Dendritic cell treated with granulocyte-macrophage colony-stimulating factor and Interleukin-4, amounts not matched to agents 40 ng/mL and 50 ng/mL, for 4 days (primary cell): ENCODE results near the gene TMEM109.
"Not testable (repeated sequence)": the region's sequence is repeated elsewhere in the genome, so short reads cannot be mapped to it uniquely, and the experiment has no call there.

ENCODE experiments used
- H3K27ac Mint-ChIP-seq: one replicate; pipeline ENCODE4 v1.8.0; 2022; ENCODE audit warnings: mild to moderate bottlenecking, mixed read lengths
- H3K27me3 Mint-ChIP-seq: one replicate; pipeline ENCODE4 v1.8.0; 2022; ENCODE audit warnings: mild to moderate bottlenecking, mixed read lengths
- H3K36me3 Mint-ChIP-seq: one replicate; pipeline ENCODE4 v1.8.0; 2022; ENCODE audit warnings: low read depth, mixed read lengths
- H3K4me1 Mint-ChIP-seq: one replicate; pipeline ENCODE4 v1.8.0; 2022; ENCODE audit warnings: low read depth, mixed read lengths
- H3K4me3 Mint-ChIP-seq: one replicate; pipeline ENCODE4 v1.8.0; 2022; ENCODE audit warnings: mild to moderate bottlenecking, moderate library complexity, mixed read lengths
- H3K9me3 Mint-ChIP-seq: one replicate; pipeline ENCODE4 v1.8.0; 2022; ENCODE audit warnings: mixed read lengths
- intact Hi-C: fragments of 100-400 bp; cut with micrococcal nuclease; formaldehyde crosslinking; loops from one replicate; pipeline ENCODE4 v1.15.0; 2022

Gene TMEM109

DNA sequence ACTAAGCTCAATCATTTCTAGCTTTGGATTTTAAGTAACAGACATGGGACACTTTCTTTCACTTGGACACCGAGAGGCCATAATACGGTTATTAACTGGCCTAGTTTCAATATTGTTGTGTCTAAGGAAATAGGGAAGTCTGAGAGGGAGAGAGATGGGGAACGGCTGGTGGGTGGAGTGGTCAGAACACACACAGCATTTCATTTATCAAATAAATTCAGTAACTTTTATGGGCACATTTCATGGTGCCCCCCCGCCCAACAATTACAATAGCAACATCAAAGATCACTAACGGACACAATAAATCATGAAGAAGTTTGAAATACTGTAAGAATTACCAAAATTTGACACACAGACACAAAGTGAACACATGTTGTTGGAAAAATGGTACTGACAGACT is 18.3 kb upstream of the TMEM109 start:
- Mint-ChIP-seq H3K9me3 (no peaks in the 10 kb centered on the region), H3K27me3 (no peaks in the 10 kb centered on the region), H3K27ac (peak overlapping the region; percentile 86), H3K4me1 (peaks cover 33% of the 10 kb centered on the region), H3K4me3 (peak overlapping the region; percentile 44), H3K36me3 (peaks cover 95% of the 10 kb centered on the region)
- intact Hi-C loops: no loop called here

DNA sequence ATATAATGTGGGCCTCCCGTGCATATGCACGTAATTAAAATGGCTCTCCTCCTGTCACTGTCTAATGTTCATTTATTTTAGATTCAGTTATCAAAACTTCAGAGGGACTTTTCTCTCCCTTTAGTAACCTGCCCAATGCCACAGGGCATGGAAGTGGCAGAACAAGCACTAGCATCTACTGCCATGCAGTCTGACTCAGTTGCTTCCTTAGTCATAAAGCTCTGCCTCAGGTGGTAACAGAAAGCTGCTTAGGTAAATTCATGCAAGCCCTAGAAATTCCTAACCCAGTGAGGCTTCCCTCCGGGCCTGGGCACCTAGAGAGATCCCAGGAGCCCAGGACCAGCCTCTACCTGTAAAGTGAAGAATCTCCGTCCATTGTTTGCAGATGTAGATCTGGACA is 16.5 kb upstream of the TMEM109 start:
- Mint-ChIP-seq H3K27ac (peak overlapping the region; percentile 38), H3K4me3 (no peak overlapping the region), H3K27me3 (no peaks in the 10 kb centered on the region), H3K4me1 (peaks cover 25% of the 10 kb centered on the region), H3K36me3 (peaks cover 93% of the 10 kb centered on the region), H3K9me3 (no peaks in the 10 kb centered on the region)
- intact Hi-C loops: no loop called here

DNA sequence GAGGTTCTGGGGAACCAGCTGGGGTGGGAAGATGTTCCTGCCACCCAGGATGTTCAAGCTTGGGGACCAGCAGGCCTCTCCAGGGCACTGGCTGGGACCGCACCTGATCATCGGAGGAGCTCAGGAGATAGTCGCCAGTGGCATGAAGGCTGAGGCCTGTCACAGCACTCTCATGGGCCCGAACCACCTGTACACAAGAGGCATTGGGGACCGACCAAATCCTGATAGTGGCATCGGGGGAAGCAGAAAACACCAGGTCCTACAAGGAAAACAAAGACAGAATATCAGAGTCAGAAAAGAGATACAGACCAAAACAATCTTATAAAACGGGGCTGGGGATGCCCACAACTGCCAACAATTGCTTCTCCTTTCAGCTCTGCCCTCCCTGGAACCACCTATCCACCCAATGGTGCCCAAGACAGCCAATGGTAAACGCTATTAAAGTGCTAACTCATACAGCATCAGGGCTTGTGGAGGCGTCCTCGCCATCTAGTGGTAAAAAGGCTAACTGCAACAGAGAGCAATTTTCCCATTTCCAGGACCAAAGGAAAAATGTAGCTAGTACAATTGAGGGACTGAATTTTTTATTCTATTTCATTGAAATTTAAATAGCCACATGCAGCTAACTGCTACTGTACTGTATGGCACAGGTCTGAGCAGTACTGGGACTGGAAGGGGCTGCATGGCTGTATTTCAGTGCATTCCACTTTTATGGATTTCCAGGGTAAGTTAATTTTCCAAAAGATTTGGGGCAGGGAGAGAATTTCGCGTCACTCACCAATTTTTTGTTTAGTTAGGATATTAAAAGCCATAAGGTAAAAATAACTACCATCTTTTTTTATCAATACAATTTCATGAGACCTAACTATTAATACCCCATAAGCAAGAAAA is 14.7 kb upstream of the TMEM109 start:
- Mint-ChIP-seq H3K27me3 (no peaks in the 10 kb centered on the region), H3K4me3 (no peak overlapping the region), H3K4me1 (peaks cover 34% of the 10 kb centered on the region), H3K27ac (peak overlapping the region; percentile 38), H3K36me3 (peaks cover 92% of the 10 kb centered on the region), H3K9me3 (no peaks in the 10 kb centered on the region)
- intact Hi-C loops: loop anchor here (2.0 kb wide), 1 partner anchor 68 kb away; no protein-coding TSS in a partner anchor

DNA sequence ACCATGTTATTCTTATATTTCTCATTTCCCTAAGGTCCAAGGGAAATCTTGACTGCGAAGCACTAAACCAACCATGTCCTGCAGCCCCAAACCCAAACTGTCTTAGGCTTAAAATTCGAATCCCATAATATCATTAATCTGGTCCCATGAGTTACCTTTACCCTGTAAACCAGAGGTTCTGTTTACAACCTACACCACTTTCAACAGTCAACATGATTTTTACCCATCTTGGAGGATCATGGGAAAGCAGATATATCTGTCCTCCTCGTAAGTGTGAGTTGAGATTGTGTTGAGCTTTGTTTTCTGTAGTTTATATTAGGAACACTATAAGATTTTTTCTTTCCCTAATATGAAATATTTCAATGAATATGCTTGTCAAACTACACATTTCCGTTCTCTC is 14.0 kb upstream of the TMEM109 start:
- no peak overlapping the region for H3K27ac Mint-ChIP-seq
- no peaks in the 10 kb centered on the region for H3K27me3 Mint-ChIP-seq
- H3K4me1 Mint-ChIP-seq: peaks cover 39% of the 10 kb centered on the region
- no peak overlapping the region for H3K4me3 Mint-ChIP-seq
- H3K36me3 Mint-ChIP-seq: peaks cover 85% of the 10 kb centered on the region
- no peaks in the 10 kb centered on the region for H3K9me3 Mint-ChIP-seq
- intact Hi-C loops: loop anchor here (2.0 kb wide), 1 partner anchor 69 kb away; no protein-coding TSS in a partner anchor

DNA sequence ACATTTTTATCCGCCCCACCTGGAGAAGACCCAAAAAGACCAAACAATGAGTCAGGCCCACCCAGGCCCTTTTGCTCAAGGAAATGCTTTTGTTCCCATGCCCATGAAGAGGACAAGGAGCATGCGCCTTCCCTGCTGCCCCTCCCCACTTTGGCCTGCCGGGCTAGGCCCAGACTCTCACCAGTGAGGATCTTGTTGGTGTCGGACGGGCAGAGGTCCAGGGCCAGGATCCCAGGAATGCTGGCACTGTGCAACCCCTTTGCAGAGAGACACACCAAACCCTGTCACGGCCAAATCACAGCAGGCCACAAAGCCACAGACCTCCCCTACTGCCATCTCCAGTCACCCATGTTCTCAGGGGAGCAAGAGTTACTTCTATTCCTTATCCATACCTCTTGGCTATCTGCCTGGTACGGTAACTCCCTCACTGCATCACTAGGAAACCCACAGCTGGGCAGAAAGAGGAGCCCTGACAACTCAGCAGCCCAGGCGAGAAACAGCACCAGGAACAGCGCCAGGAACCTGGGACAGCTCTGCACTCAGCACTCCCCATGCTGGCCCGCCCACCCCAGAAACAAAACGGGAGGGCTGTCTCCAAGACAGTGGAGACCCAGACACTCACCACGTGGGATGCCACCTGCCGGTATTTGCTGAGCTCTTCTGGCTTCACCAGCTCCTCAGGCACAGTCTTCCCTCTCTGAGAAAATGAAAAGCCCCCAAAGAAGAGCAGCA is 13.1 kb upstream of the TMEM109 start:
- Mint-ChIP-seq H3K27me3 (no peaks in the 10 kb centered on the region), H3K36me3 (peaks cover 76% of the 10 kb centered on the region), H3K9me3 (no peaks in the 10 kb centered on the region), H3K4me3 (no peak overlapping the region), H3K4me1 (peaks cover 38% of the 10 kb centered on the region), H3K27ac (no peak overlapping the region)
- intact Hi-C loops: no loop called here

DNA sequence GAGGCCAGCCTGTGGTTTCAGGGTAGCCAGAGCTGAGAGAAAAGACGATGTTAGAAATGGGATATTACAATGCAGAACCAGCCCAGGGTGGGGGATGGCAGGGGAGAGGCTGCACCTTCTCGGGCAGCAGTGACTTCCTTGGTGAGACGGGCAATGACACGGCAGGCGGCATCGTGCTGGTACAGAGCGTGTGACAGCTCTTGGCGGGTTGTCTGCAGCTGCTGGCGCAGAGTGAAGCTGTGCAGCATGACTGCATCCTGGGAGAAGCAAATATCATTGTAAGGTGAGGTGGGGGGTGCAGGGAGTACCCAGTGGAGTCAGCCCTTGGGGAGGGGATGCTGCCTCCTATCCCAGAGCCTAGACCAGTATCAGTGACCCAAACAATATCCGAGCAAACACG is 11.3 kb upstream of the TMEM109 start:
- Mint-ChIP-seq H3K4me3 (no peak overlapping the region), H3K9me3 (no peaks in the 10 kb centered on the region), H3K36me3 (peaks cover 68% of the 10 kb centered on the region), H3K27ac (no peak overlapping the region), H3K27me3 (no peaks in the 10 kb centered on the region), H3K4me1 (peaks cover 43% of the 10 kb centered on the region)
- intact Hi-C loops: no loop called here

DNA sequence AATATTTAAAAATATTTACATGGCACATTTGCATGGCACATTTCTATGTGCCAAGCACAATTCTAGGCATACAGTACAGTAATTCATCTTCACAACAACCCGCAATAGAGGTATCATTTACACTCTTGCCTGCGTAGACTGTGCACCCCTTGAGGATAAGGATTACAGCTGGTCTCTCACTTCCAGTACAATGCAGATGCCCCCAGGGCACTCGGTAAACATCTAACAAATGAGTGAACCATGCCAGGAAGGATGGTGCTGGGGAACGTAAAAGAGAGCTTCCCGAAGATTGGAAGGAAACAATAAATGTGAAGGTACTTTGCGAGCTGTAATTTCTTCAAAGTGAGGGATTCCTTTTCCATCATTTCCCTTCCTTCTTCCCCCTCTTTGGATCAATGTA is 8.9 kb upstream of the TMEM109 start:
- H3K4me1 Mint-ChIP-seq: peaks cover 62% of the 10 kb centered on the region
- peak overlapping the region; percentile 96 for H3K4me3 Mint-ChIP-seq
- peak overlapping the region; percentile 91 for H3K27ac Mint-ChIP-seq
- H3K36me3 Mint-ChIP-seq: peaks cover 56% of the 10 kb centered on the region
- no peaks in the 10 kb centered on the region for H3K27me3 Mint-ChIP-seq
- intact Hi-C loops: no loop called here
- peaks cover 17% of the 10 kb centered on the region for H3K9me3 Mint-ChIP-seq

DNA sequence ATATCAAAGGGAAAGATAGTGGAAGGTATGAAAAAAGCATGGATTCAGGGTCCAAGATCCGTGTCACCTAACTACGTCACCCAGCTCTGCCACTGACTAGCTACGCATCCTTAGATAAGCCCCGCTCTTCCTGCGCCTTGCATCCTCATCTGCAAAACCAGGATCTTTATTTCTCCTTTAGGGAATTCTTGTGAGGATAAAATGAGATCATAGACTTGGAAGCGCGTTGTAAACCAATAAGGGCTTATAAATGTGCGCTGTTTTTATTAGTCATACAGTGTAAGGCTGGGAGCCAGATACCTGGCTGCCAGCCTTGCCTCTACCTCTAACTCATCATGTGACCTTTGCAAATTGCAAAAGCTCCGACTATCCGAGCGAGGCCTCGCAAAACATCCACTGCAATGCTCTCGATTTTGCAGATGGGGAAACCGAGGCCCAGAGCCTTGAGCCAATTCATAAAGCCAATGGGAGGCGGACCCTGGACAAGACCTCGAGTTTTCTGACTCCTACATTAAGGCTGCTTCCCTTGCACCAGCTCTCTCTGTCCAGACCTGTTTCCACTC is 8.3 kb upstream of the TMEM109 start:
- Mint-ChIP-seq H3K4me3 (peak overlapping the region; percentile 96), H3K27me3 (no peaks in the 10 kb centered on the region), H3K27ac (peak overlapping the region; percentile 91), H3K4me1 (peaks cover 68% of the 10 kb centered on the region), H3K9me3 (peaks cover 17% of the 10 kb centered on the region), H3K36me3 (peaks cover 50% of the 10 kb centered on the region)
- intact Hi-C loops: no loop called here

DNA sequence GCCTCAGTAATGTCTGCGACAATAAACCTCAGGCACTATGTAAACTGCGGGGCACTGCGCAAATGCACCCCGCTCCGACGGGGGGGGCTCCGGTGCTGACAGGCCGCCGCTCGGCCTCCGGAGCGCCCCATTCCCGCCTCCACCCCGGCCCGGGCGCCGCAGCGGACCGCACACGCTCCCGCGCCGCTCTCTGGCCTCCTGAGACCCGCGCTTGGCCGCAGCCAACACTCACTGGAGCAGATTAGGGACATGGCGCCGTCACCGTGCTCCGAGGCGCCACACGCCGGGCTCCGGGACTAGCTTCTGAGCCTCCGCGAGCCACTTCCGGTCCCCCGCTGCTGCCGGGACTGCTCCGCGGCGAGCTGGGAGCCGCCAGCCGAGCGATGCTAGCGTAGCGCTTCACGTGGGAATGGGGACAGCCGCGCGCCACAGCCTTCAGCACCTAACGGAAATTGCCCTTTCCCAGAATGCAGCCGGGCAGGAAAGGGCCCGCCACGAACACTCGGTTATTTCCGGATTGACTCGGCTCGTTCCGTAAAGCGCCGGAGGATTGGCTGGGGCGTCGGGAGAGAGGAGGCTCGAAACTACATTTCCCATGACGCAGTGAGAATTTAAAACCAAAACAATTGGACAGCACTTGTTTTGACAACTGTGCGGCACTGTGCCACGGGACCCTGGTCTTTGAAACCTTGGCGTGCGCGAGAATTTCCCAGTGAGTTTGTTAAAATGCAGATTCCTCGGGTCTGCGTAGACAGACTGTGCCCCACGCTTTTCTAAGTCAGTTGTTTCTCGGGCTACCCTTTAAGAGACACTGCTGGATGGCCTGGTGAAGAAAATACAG is 7.6 kb upstream of the TMEM109 start, which contains the start of gene PRPF19:
TSS of gene PRPF19 (minus strand) at position 454 of the 841 bp plus-strand sequence. CDS start at position 251, 203 bp downstream.
- Mint-ChIP-seq H3K27me3 (no peaks in the 10 kb centered on the region), H3K9me3 (peaks cover 17% of the 10 kb centered on the region), H3K27ac (peak within 1 kb of the TSS; percentile 91), H3K4me3 (peak within 1 kb of the TSS; percentile 96), H3K4me1 (peaks cover 75% of the 10 kb centered on the region), H3K36me3 (peaks cover 43% of the 10 kb centered on the region)
- intact Hi-C loops: no loop called here

DNA sequence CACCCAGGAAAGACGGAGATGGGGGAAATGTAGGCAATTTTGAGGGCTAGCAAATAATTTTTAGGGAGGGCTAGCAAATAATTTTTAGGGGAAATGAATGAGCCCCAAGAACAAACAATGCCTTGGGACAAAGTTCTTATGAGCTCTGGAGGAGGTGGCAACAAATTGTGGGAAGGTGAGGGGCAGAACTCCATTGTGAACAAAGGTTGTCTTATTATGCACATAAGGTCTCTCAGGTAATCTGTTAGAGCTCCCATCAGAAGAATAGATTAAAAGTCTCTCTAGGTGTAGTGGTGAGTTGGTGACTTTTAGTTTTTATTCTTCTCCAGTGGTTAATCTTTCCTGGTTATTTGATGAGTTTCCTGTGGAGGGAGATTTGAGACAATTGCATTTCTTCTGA is 5.2 kb upstream of the TMEM109 start:
- intact Hi-C loops: no loop called here
- no peak overlapping the region for H3K4me3 Mint-ChIP-seq
- peaks cover 17% of the 10 kb centered on the region for H3K9me3 Mint-ChIP-seq
- H3K36me3 Mint-ChIP-seq: peaks cover 23% of the 10 kb centered on the region
- H3K27ac Mint-ChIP-seq: peak overlapping the region; percentile 91
- H3K4me1 Mint-ChIP-seq: peaks cover 87% of the 10 kb centered on the region
- H3K27me3 Mint-ChIP-seq: no peaks in the 10 kb centered on the region

DNA sequence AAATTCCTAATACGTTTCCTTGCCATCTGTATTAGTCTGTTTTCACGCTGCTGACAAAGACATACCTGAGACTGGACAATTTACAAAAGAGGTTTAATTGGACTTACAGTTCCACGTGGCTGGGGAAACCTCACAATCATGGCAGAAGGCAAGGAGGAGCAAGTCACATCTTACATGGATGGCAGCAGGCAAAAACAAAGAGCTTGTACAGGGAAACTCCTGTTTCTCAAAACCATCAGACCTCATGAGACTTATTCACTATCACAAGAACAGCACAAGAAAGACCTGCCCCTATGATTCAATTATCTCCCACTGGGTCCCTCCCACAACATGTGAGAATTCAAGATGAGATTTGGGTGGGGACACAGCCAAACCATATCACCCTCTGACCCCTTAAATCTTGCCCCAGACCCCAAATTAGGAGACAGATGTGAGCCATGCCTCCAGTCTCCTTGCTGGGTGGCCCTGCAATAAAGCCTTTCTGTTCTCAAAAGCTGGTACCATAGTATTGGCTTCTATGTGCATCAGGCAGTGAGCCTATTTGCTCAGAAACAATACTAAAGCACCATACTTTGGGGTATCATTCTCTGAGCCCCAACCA is 4.2 kb upstream of the TMEM109 start:
- peaks cover 27% of the 10 kb centered on the region for H3K36me3 Mint-ChIP-seq
- not testable (repeated sequence) for H3K4me3 Mint-ChIP-seq, H3K27me3 Mint-ChIP-seq
- intact Hi-C loops: loop anchor here (5.0 kb wide), 1 partner anchor 43 kb away; the partner anchor contains the start of gene SLC15A3
- H3K27ac Mint-ChIP-seq: peak overlapping the region; percentile 91
- H3K9me3 Mint-ChIP-seq: peaks cover 17% of the 10 kb centered on the region
- H3K4me1 Mint-ChIP-seq: peaks cover 85% of the 10 kb centered on the region

DNA sequence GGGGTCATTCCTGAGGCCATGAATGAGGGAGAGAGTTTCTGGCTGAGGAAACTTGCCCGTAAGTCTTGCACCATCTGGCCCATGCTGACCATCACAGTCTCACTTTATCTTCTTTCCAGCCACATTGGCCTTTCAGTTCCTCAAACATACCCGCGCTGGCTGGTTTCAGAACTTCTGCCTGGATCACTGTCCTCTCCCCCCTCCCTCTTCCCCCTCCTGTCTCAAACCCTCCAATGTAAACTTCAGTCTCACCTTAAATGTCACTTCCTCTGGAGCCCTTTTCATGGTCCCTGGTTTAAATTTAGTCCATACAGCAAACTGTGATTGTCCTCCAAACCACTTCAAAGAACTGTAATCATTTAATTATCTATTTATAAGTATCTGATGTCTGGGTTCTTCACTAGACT is 3.7 kb upstream of the TMEM109 start:
- H3K4me1 Mint-ChIP-seq: peaks cover 83% of the 10 kb centered on the region
- H3K36me3 Mint-ChIP-seq: peaks cover 27% of the 10 kb centered on the region
- no peaks in the 10 kb centered on the region for H3K27me3 Mint-ChIP-seq
- peaks cover 17% of the 10 kb centered on the region for H3K9me3 Mint-ChIP-seq
- H3K4me3 Mint-ChIP-seq: no peak overlapping the region
- H3K27ac Mint-ChIP-seq: peak overlapping the region; percentile 91
- intact Hi-C loops: loop anchor here (5.0 kb wide), 1 partner anchor 42 kb away; the partner anchor contains the start of gene SLC15A3
